ENCODE data around the gene ZNF197.
"Not testable (repeated sequence)": the region's sequence is repeated elsewhere in the genome, so short reads cannot be mapped to it uniquely, and the experiment has no call there.

The ZNF197 gene

GRCh38 chr3:44624749-44625480 lies at the start of gene ZNF197:
TSS of gene ZNF197 (plus strand) at chr3:44625036. CDS start at chr3:44629155, 4,119 bp downstream.
- peak; percentile 77 for DNase-seq

DNA sequence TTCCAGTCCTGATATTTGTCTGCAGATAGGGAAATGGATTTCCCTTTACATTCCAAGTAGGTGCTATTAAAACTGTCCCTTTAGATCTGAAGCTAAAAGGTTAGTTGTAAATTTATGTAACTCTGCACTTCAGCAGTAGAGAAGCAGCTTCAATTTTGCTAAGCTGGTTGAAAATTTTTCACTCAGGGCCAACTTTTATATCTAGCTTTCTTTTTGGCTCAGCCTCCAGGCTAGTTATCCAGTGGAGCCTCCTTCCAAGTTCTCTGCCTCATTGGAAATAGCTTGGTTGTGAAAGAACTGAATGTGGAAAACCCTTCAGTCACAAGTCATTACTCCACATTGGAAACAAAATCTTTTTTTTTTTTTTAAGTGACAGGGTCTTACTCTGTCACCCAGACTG lies 48.2 kb upstream of the ZNF197 start:
- no peak for DNase-seq

GRCh38 chr3:44577354-44577952 lies 47.4 kb upstream of the ZNF197 start:
- not testable (repeated sequence) for DNase-seq

DNA sequence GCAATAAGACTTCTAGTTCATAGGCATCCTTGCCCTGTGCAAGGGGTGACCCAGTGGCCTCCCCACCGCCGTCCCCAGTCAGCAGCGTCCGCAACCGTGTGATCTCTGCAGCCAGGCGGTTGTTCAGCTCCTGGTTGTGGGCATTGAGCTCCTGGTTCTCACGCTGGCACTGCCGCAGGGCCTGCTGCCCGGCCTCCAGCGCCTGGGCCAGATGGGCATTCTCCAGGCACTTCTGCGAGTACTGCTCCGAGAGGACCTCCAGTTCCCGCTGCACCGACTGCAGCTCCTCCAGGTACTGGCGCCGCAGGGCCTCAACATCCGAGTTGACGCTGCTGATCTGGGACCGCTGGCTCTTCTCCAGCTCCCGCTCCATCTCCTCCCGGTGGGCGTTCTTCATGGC lies 46.5 kb upstream of the ZNF197 start:
- DNase-seq = not testable (repeated sequence)

GRCh38 chr3:44578924-44579515 lies 45.8 kb upstream of the ZNF197 start:
- not testable (repeated sequence) for DNase-seq

DNA sequence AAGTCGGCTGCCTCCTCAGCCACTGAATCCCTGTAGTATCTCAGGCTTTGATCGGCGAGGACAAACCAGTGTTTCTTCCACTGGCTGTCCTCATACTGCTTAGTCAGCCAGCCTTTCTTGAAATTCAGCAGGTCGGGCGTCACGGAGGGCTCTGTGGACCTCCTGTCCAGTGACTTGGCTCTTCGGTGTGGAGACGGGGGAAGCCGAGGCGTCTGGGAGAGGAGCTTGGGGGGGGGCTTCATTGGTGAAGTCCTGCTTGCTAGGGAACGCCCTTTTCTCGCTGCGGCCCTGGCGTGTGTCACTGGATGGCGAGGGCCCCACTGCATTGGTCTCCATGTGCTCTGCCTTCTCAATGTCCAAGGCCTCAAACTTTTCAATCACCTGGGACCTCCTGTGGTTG lies 45.1 kb upstream of the ZNF197 start:
- DNase-seq = not testable (repeated sequence)

- DNase-seq = not testable (repeated sequence)
These were observed 43.9 kb upstream of the ZNF197 start for GRCh38 chr3:44580971-44581370.

- peak; percentile 31 for DNase-seq
These were observed 40.0 kb upstream of the ZNF197 start, which contains the start of gene ZNF660 for GRCh38 chr3:44584646-44585501. TSS of gene ZNF660 (plus strand) at chr3:44584964. CDS start at chr3:44594194, 9,230 bp downstream.

DNA sequence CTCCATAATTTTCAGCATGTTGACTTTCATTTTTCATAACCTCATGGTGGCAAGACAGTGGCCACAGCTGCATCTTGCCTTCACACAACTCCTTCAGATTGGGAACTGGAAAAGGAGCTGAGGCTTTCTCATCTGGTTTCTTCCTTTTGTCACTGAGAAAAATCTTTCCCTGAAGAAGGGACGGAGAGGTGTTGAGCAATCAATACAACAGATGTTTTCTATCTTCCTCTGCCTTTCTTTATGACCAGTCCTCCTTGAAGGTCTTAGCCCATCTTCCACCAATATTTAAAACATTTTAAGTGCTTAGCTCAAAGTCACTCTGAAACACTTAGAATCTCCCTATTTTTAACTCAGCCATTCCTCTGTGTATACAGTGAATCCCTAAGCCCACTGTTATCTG lies 28.2 kb upstream of the ZNF197 start:
- DNase-seq = no peak

- no peak for DNase-seq
These were observed 23.1 kb upstream of the ZNF197 start for GRCh38 chr3:44601749-44602148.

DNA sequence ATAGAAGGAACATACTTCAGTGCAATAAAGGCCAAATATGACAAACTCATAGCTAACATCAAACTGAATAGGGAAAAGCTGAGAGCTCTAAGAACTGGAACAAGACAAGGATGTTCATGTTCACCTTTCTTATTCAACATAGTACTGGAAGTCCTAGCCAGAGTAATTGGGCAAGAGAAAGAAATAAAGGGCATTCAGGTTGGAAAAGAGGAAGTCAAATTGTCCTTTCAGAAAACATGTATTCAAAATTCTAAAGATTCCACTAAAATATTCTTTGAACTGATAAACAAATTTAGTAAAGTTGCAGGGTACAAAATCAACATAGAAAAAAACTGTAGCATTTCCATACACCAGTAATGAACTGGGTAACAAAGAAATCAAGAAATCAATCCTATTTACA lies 12.2 kb upstream of the ZNF197 start:
- DNase-seq = no peak

DNA sequence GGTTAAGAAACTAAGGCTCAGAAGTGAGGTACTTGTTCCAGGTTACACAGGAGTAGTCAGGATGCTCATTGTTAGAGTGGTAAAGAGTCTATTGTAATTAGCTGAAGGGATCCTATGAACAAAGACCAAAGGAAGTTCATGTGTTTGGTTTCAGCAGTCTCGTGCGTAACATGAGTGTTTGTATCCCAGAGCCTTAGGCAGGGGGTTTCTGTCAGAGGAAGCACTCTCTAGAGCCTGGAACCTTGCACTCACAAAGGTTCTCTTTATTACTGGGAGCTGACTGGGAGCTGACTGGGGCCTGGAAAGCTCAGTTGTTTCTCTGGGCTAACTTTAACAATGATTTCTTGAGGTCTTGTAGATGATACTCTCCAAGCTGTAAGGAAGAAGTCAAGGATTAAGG lies 3.9 kb downstream of the ZNF197 start:
- DNase-seq = no peak

- no peak for DNase-seq
These were observed 7.4 kb downstream of the ZNF197 start for GRCh38 chr3:44632193-44632592.

DNA sequence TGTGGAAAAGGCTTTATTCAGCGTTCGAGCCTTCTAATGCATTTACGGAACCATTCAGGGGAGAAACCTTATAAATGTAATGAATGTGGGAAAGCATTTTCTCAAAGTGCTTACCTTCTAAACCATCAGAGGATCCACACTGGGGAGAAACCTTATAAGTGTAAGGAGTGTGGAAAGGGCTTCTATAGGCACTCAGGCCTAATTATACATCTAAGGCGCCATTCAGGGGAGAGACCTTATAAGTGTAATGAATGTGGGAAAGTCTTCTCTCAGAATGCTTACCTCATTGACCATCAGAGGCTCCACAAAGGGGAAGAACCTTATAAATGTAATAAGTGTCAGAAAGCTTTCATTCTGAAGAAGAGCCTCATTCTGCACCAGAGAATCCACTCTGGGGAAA lies 17.5 kb downstream of the ZNF197 start:
- no peak for DNase-seq

DNA sequence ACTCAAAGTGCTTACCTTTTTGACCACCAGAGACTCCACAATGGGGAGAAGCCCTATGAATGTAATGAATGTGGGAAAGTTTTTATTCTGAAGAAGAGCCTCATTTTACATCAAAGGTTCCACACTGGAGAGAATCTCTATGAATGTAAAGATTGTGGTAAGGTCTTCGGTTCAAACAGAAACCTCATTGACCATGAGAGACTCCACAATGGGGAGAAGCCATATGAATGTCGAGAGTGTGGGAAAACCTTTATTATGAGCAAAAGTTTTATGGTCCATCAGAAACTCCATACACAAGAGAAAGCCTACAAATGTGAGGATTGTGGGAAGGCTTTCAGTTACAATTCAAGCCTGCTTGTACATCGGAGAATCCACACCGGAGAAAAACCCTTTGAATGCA lies 18.2 kb downstream of the ZNF197 start:
- no peak for DNase-seq

GRCh38 chr3:44647771-44648170 lies 22.9 kb downstream of the ZNF197 start:
- no peak for DNase-seq

DNA sequence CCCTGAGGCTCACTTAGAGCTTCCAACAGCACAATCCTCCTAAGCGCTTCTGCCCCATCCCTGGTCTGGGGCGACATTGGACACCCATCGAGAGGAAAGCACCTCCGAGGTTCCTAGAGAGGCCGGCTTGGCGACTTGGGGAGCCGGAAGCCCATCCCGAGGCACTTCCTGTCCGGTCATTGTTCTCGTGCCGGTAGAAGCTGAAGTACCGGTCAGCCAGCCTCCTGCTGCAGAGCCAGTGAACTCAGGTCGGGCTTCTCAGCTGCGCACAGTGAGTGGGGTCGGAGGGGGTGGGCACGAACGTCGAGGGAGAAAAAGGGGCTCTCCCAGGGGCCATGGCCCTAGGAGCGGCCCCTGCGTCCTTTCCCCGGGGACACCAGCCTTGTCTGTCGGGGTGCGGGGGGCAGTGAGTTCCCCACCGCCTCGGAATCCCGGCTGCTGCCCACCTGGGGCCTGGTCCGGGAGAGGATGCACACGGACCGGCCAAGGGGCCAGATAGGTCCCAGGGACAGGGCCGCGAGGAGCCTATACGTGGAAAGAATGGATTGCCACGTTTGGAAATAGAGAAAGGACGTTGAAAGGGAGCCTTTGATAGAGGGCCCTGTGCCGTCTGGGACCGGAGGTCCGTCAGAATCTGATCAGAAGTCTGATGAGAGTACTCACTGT lies 23.9 kb downstream of the ZNF197 start, which contains the start of gene ZNF35:
ZNF35 (plus strand) TSS at position 169 of the 666 bp plus-strand sequence. CDS start 2,336 bp downstream, outside the sequence.
- peak; percentile 69 for DNase-seq

- DNase-seq = no peak
These were observed 24.9 kb downstream of the ZNF197 start for GRCh38 chr3:44649709-44650108.

DNA sequence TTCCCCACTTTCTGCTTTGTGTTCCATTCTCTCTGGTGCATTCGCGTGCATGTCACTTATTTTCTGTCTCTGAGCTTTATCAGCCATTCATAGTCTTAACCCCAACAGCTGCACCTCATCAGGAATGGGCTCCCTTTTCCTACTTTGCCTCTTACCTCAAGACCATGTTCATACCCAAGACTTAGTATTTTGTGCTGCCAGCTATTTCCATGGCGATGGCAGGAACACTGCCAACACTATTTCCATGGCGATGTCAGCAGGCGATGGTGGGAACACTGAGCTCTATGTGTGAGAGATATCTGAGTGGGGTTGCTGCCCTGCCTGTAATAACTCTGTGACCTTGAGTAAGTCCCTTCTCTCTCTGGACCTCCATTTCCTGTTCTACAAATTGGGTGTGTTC lies 29.2 kb downstream of the ZNF197 start:
- no peak for DNase-seq

- no peak for DNase-seq
These were observed 34.2 kb downstream of the ZNF197 start for GRCh38 chr3:44659015-44659414.

DNA sequence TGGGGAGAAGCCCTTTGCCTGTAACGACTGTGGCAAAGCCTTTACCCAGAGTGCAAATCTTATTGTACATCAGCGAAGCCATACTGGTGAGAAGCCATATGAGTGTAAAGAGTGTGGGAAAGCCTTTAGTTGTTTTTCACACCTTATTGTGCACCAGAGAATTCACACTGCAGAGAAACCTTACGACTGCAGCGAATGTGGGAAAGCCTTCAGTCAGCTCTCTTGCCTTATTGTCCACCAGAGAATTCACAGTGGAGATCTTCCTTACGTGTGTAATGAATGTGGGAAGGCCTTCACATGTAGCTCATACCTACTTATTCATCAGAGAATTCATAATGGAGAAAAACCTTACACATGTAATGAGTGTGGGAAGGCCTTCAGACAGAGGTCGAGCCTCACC lies 34.6 kb downstream of the ZNF197 start:
- DNase-seq = no peak

- DNase-seq = no peak
These were observed 36.4 kb downstream of the ZNF197 start for GRCh38 chr3:44661189-44661588.
